ENCODE results near the gene FBXL15.

The FBXL15 gene

GRCh38 chr10:102431452-102432124, 11.0 kb downstream of the FBXL15 start:
- peak in 1 of 2 experiments; percentile 36 for DNase-seq

DNA sequence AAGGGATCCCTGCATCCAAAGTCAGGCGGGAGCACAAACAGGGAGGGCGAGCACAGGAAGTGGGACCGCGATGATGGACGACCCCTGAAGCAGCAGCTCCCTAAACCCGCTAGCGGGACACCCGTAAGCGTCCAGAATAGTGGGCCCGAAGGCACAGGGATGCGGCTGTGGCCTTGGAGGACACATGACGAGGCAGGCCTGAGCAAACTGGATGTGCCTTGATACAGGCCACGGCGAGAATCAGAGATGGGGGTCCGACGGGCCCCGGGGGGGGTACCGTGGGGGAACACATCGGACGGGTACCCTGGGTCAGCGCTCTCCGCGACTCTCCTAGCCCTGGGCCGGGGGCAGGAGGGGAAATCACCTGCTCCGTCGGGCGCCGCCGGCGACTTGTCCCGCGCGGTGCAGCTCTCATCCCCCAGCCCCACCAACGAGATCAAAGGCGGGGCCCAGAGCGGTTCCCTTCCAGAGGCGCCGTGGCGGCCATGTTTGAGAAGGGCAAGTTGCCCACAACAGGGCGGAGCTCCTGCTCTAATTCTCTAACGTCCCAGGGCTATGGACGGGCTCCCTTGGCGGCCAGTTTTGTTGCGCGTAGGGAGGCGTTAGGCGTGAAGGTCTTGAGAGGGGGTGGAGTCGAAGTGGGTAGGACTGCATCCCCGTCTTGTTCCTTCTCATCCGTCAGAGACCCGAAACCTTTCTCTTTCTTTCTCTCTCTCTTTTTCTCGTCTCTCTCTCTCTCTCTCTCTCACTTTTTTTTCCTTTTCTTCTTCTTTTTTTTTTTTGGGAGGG, 11.7 kb downstream of the FBXL15 start, which contains the start of gene CUEDC2:
Gene CUEDC2, minus strand, starts transcription at position 413 of the 789 bp plus-strand sequence. CDS start 7,386 bp downstream, outside the sequence.
- DNase-seq = peak; percentile 70 to 87

DNA sequence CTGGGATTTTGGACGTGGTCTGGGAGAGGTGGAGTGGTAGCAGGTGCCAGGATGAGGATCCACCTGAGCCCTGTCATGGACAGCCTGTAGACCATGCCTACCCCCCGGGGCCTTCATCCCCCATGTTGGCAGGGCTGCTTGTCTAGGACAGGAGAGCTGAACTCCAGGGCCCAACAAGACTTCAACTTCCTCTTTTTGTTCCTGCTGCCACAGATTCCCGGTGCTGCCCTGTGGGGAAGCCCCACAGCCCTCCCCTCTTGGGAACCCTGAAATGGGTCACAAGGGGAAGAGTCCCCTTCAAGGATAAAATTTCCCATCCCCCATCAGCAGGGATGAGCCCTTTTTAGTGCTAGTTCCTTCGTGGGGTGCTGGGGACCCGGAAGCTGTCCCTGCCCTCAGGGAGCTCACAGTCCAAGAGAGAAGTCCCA, 13.0 kb downstream of the FBXL15 start:
- no peak for DNase-seq

GRCh38 chr10:102434394-102435132, 13.9 kb downstream of the FBXL15 start:
- DNase-seq = no peak

DNA sequence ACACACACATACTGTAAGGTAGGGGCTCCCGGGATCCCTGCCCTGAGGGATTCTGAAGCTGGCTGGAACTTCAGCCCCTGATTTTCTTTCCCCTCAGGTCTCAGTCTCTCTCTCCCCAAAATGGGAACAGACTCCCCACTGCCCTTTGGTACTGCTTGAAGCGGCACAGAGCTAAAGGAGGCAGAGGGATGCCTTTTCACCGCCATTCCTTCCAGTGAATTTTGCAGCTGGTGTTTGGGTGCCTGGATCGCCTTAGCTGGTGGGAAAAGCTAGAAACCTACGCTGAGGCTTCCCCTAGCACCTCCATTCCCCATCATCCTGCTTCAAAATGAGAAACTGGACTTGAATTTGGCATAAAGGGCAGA, 14.5 kb downstream of the FBXL15 start:
- no peak for DNase-seq

- no peak for DNase-seq
Observed at GRCh38 chr10:102435529-102436233, 15.0 kb downstream of the FBXL15 start.

DNA sequence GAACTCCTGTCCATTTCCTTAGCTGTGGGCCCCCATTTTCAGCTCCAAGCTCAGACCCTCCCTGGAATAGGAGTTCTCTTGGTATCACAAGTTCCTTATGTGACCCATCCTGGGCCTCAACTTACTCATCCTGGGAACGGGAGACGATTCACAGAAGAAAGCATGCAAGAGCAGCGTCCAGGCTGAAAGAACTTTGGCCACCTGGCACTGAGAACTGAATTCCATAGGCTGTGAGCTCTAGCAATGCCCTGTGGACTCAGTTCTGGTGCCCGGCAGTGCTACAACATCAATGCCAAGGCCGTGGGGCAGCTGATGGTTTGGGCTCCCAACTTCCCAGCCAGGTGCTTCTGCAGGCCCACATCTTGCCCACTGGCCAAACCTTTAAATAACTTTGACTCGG, 15.7 kb downstream of the FBXL15 start:
- no peak for DNase-seq

- no peak for DNase-seq
Observed at GRCh38 chr10:102437515-102437914, 16.9 kb downstream of the FBXL15 start.

GRCh38 chr10:102438374-102438773, 17.7 kb downstream of the FBXL15 start:
- no peak for DNase-seq

GRCh38 chr10:102444851-102445250, 24.2 kb downstream of the FBXL15 start:
- no peak for DNase-seq

DNA sequence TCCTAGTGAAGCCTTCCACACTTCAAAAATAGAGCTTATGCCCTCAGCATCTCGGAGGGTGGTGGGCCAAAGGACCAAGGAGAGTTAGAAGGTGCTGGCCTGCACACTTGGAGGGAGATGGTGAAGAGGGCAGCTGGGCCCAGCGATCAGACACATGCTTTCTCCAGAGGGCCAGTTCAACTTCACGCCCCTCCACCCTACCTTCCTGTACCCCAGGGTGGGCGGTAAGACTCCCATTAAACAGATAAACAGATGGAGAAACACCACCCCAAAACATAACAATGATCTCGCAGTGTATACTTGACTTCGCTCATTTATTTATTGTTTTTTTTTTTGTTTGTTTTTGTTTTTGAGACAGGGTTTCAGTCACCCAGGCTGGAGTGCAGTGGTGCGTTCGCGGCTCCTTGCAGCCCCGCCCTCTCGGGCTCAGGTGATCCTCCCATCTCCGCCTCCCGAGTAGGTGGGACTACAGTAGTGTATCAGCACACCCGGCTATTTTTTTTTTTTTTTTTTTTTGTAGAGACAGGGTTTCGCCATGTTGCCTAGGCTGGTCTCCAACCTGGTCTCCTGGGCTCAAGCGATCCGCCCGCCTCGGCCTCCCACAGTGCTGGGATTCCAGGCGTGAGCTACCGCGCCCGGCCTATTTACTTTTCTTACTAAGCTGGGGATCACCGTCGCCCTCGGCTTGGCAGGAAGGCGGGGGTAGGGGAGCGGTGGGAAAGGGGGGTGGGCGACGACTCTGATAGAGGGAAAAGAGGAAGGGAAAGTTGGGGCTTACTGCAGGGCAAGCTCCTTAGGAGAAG, 28.9 kb downstream of the FBXL15 start:
- peak in 1 of 2 experiments; percentile 29 for DNase-seq

- no peak for DNase-seq
Observed at GRCh38 chr10:102450124-102450373, 29.4 kb downstream of the FBXL15 start.

GRCh38 chr10:102450374-102451104, 29.9 kb downstream of the FBXL15 start:
- peak; percentile 12 to 71 for DNase-seq

GRCh38 chr10:102451105-102451969, 30.7 kb downstream of the FBXL15 start, which contains the start of gene C10orf95:
Gene C10orf95 (minus strand): TSS chr10:102451543. CDS start chr10:102451093, 450 bp downstream.
- no peak for DNase-seq

GRCh38 chr10:102452672-102453340, 32.2 kb downstream of the FBXL15 start:
- DNase-seq = no peak

DNA sequence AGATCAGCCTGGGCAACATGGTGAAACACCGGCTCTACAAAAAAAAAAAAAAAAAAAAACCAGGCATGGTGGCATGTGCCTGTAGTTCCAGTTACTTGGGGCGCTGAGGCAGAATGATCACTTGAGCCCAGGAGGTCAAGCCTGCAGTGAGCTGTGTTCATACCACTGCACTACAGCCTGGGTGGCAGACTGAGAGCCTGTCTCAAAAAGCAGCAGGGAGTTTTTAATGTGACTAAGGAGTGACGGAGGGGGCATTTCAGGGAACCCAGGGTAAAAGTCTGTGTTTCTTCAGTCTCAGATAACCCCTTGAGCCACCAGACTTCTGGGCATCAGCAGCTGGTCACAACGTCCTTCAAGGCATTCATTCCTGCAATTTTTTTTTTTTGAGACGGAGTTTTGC, 32.9 kb downstream of the FBXL15 start:
- no peak for DNase-seq

DNA sequence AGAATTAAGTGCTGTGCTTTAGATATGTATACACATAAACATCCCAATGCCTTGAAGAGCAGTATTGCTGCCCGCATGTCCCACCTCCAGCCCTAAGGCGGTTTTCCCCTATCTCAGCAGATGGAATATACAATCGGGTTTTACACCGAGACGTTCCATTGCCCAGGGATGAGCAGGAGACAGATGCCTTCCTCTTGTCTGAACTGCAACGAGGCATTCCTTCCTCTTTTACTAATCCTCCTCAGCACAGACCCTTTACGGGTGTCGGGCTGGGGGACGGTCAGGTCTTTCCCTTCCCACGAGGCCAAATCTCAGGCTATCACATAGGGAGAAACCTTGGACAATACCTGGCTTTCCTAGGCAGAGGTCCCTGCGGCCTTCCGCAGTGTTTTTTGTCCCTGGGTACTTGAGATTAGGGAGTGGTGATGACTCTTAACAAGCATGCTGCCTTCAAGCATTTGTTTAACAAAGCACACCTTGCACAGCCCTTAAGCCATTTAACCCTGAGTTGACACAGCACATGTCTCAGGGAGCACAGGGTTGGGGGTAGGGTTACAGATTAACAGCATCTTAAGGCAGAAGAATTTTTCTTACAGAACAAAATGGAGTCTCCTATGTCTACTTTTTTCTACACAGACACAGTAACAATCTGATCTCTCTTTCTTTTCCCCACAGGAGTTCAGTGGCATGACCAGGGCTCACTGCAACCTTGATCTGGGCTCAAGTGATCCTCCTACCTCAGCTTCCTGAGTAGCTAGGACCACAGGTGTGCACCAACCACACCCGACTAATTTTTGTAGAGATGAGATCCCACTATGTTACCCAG, 34.2 kb downstream of the FBXL15 start:
- DNase-seq = peak in 1 of 2 experiments; percentile 44

DNA sequence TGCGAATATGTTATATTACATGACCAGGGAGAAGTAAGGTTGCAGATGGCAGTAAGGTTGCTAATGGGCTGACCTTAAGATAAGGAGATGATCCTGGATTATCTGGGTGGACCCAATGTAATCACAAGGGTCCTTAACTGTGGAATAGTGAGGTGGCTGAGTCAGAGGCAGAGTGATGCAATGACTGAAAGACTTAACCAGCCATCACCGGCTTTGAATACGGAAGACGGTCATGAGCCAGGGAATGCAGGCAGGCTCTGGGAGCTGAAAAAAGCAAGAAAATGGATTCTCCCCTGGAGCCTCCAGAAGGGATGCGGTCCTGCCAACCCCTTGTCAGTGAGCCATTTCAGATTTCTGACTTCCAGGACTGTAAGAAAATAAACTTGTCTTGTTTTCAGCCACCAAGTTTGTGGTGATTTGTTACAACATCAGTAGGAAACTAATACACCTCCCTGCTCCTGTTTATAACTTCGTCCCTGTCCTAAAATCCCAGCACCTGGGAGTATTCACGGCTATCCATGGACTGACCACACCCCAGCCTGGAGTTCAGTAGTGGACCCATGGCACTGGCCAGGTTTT, 35.3 kb downstream of the FBXL15 start:
- DNase-seq = peak; percentile 10 to 70
